CD4-positive, alpha-beta T cell treated with Interleukin-10 for 1 hour (primary cell): ENCODE results near the gene SLC23A2.

Experiments
- DNase-seq: peaks from one replicate; pipeline ENCODE4 v3.0.0-alpha.2; 2020

The SLC23A2 gene

GRCh38 chr20:4811661-4812181, 189.6 kb downstream of the SLC23A2 start:
- peak; percentile 74 for DNase-seq

- no peak for DNase-seq
Observed at GRCh38 chr20:4811257-4811656, 190.1 kb downstream of the SLC23A2 start.

DNA sequence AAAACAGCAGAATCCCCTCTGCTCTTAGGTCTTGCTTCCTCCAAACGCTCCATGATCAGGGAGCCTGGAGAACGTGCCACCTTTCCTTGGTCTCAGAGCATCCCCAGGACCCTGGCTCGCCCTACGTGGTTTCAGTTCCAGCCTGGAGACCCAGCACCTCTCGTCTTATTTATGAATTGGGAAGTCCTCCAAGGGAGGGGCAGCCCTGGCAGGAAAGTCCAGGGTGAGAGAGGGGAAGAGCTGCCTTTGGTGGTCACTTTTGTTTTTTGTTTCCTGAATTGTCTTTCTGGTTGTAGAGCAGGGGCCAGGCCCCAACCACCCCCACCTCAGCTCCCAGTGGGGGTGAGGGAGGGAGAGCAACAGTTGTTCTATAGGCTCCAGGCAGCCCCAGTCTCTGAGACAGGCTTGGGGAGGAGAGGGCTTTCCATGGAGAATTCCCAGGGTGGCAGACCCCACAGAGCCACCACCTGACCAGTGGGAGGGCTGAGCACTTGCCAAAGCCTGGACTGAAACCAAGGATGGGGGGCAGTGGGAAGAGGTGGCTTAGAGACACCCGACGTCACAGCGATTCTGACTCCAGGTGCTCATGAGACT, 190.8 kb downstream of the SLC23A2 start:
- no peak for DNase-seq

DNA sequence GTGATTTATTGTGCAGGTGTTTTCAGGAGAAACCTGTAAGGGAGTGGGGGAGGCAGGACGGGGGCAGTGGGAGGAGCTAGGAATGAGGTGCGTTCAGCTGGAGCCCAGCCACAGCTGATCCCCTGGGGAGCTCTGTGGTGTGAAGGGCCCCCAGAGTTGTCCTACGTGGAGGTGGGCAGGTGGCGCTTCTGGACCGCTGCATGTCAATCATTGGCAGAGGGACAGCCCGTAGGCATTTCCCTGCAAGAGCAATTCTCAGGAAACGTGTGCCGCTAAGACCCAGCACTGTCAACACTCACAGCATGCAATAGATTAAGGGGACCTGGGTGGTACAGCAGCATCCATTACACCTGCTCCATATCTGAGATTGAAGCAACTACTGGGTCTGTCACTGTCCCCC, 191.6 kb downstream of the SLC23A2 start:
- DNase-seq: no peak

DNA sequence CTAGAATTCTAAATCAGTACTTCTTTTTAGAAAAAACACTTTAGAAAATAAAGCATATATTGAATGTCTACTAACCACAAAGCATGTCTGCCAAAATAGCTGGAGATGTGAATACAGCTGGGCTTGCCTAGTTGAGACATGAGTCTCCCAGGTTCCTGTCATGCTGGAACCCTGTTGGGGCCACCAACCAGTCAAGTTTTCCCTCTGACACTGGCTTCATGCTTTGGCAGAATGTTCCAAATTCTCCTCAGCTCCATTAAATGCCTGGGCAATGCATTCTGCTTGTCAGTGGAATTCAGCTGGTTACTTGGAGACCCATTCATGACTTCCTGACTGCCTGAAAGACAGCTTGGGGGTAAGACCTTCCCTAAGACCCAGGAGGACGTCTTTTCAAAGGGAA, 192.4 kb downstream of the SLC23A2 start:
- no peak for DNase-seq

GRCh38 chr20:4805663-4806449, 195.5 kb downstream of the SLC23A2 start:
- DNase-seq: no peak

GRCh38 chr20:4802527-4802926, 198.8 kb downstream of the SLC23A2 start:
- no peak for DNase-seq
